DOHH2 (cell line): ENCODE data around the gene SPTSSA.

Experiments
- CTCF ChIP-seq: fragments of 200-600 bp; sonication (generic); IDR thresholded peaks from one replicate; pipeline ENCODE4 v1.5.1; 2014; ENCODE audit warnings: antibody characterized with exemption, mild to moderate bottlenecking, low read depth, low read length; ENCODE audit not compliant: poor library complexity, severe bottlenecking
- EZH2phosphoT487 ChIP-seq: fragments of 200-600 bp; sonication (generic); IDR thresholded peaks from 2 replicates; pipeline ENCODE4 v1.6.1; 2017; ENCODE audit warnings: borderline replicate concordance, mild to moderate bottlenecking, antibody characterized with exemption, low read length, moderate library complexity, mixed read lengths

- no peak for TF ChIP-seq CTCF
- no peak for TF ChIP-seq EZH2phosphoT487
Measured at GRCh38 chr14:34460295-34460694, 1.7 kb downstream of the SPTSSA start.
